Measurements from ENCODE around the gene DSG3.
"Not testable (repeated sequence)": the region's sequence is repeated elsewhere in the genome, so short reads cannot be mapped to it uniquely, and the experiment has no call there.

Gene DSG3

DNA sequence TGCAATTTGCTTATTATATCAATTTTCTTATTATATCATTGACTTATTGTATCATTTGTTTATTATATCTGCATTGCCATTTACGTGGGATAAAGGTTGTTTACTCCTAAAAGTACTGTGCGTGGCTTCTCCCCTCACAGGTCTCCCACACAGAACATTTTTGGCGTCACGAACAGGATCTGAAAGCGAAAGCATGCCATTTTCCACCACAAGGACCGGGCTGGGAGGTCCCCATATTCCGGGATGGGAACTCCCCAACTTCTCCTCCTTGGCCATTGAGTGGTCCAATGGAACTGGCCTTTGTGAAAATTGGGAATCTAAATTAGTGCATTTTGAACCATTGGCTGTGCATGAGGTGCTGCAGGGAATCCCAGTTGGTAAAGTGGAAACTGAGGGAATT lies 45.6 kb downstream of the DSG3 start:
- no peak for DNase-seq

DNA sequence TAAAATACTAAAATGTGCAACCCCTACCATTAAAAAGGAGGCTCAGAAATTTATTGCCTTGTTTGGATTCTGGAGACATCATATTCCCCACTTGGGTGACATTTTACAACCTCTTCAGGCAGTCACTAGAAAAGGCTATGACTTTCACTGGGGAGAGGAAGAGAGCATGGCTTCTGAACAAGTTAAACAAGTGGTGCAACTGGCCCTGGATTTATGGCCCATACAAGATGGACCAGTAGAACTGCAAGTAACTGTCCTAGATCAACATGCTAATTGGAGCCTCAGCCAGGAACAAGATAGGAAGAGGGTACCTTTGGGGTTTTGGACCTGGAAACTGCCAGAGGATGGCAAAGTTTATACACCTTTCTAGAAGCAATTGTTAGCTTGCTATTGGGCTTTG lies 46.4 kb downstream of the DSG3 start:
- no peak for DNase-seq

DNA sequence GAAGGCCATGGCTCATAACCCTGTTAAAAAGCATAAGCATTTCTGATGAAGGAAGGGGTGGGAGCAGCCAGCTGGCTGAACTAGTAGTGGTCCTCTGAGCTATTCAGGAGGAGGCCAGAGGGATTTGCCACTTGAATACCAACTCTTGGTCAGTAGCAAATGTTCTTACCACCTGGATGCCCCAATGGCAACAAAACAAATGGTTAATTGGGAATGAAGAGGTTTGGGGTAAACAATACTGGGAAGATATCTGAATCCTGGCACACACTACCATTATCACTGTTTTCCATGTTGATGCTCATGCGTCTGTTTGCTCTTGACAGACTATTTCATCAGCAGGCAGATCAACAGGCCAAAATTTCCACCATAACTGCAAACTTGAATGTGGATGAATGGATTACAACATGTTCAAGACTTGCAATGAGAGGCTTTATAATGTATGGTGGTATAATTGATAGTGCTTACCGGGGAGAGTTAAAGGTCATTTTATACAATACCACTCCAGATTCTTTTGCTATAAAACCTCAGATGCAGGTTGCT lies 47.2 kb downstream of the DSG3 start:
- DNase-seq: not testable (repeated sequence)

DNA sequence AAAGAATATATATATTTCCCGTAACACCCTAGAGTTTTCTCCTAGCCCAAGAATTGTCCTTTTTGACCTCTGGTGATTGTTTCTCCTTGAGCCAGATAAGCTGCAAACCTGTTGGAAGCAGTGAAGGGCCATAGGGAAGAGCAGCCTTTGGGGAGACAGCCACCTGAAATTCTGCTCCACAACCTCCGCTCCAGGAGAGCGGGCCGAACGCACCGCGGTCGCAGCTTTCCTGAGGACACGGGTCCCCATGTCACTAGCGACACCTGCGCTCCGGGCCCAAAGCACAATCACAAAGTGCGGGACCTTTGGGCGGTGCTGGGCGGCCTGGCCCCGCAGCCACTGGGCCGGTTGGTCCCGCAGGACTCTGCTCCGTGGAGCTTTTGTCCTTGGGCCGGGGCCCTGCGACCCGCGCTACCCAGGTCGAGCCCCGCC lies 49.9 kb downstream of the DSG3 start:
- no peak for DNase-seq

DNA sequence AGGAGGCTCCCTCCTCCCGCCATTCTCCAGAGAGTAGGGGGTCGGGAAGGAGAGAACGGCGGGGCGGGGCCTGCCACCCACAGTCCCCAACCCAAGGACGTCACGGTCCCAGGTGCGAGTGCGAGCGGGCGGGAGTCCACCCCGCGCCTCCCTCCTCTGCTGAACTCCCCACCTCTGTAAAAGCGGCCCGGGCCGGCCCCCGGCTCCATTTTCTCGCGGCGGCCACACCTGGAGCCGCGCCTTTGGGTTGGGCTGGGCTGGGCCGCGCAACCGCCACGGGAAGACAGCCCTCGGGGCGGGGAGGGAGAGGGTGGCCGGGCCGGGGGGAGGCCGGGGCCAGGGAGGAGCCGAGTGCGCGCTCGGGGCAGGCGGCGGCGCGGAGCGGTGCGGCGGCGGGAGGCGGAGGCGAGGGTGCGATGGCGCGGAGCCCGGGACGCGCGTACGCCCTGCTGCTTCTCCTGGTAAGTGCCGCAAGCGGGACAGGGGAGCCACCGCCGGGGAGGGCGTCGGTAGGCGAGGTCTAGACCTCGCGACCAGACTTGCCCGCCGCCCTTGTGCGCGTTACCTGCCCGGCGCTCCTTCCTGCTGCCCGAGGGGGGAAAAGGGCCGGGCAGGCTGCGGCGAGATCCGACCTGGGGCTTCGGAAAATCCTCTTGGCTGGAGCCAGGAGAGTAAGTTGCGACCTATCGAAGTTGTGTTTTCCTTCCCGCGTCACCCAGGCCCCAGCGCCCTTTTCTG lies 50.5 kb downstream of the DSG3 start, which contains the start of gene DSG2:
DSG2 (plus strand) TSS at position 342 of the 738 bp plus-strand sequence; CDS start at position 417, 75 bp downstream.
- DNase-seq: no peak

DNA sequence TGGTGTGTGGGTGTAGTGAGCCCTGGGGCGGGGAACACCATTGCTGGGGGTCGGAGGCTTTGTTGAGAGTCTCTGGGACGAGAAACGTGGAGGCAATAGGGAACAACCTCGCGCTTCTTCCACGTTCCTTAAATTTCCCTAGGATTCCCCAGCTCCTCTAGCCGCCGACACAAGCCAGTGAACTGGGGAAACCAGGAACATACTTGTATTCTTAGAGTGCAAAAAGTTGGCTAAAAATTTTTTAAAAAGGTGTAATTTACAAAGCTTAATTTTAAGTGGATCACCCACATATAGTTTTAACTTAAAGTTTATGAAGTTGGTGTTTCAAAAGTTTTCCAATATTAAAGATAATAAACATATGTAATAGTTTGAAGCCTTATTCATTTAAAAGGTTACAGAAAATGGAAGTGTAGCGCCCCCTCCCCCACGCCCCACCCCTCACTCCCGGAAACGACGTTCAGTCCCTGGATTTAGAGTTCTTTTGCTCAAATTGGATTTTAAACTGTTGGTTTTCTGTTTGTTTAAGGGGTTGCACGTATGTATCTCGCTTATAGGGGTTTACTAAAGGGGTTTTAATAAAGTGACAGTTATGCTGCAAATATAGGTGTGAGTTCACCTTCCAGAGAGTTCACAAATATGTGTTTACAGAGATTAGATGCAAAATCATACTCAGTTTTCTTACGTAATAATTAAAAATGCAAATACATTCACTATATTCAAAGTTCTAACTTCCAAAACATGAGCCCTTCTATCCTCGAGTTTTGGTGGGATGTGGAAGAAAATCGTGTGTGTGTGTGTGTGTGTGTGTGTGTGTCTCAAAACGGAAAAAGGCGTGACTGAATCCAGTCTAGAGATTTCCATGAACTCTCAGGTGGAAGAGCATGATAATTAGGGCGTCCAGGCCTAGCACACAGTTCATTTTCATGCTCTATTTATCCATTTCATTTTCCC lies 51.3 kb downstream of the DSG3 start:
- DNase-seq: peak; percentile 5

DNA sequence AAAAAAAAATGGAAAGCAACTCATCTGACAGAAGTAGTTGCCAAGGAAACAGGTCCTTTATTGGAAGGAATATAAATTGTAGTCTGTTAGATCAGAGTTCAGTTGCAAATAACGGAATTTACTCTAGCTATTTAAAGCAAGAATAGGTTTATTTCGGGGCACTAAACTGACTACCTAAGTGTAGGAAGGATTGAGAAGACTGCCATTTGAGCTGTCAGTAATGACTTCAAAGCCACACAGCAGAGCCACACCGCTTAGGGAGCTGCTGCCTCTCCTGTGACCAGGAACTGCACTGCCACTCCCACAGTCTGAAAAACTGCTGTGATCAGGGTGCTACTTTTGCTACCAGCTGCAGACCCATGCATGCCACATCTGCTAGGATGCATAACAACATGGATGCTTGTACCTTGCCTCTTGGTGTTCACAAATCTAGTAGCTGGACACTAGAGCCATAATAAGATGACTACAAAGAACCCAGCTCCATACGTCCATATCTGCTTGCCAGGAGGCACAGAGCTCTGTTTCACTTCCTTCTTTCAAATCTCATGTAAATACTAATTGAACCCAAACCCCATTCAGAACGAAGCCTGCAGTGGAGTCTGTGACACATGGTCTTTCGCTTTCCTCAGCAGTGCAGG lies 52.6 kb downstream of the DSG3 start:
- DNase-seq: no peak

DNA sequence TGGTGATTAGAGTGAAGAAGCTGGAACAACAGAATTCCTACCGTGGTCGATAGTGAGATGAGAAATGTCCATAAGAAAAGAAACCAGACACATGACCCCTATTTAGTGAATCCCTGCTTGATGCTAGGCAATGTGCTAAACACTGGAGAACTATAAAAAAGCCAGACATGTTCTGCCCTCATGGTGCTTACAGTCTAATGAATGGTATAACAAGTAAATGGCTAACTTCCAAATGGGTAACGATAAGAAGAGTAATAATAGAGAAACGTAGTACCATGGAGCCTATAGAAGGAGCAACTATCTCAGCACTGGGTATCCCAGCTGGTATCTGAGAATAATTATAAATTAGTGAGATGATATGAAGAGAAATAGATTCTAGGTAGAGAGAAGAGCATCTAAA lies 55.5 kb downstream of the DSG3 start:
- no peak for DNase-seq

DNA sequence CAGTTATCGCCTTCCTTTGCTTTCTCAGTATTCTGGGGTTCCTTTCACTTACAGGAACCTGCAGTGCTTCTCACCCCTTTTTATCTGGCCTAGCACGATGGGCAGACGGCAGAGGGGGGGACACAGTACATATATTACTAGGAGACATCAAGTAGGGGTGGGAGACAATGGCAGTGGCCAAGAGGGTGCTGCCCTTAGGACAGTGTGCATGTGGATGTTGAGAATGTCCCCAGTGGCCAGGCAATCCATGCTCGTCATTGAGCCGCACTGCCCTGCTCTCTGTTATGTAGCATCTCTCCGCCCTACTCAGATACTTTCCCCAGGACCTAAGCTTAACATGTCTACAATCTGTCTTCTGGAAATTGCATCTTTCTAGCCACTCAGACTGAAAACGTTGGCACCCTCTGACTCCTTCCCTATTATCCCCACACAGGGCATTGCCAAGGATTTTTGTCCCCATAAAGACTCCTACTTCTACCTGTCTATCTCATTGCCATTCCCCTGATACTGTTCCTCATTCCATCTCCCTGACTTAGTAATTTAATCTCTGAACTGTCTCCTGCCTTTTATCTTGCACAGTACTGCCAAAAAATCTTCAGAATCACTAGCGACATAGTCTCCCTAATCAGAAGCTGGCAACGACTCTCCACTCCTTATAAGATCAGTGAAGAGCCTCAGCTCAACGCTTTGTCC lies 57.1 kb downstream of the DSG3 start:
- DNase-seq: no peak

DNA sequence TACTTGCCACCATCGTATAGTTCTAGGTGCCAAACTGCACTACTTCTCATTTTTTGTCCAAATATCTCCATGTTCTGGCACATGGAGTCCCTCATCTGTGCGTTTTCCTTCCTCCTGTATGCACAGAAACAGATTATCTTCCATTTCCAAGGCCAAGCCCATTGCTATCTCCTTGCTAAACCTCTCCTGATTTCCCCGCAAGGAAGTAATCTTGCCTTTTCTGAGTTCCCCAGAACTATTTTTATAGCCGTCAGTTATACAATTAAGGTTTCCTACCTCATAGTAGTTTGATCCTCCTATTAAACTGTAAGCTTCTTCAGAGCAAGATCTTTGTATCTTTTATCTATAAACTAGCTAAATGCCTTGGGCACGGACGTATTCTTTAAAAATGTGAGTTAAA lies 57.6 kb downstream of the DSG3 start:
- DNase-seq: no peak

DNA sequence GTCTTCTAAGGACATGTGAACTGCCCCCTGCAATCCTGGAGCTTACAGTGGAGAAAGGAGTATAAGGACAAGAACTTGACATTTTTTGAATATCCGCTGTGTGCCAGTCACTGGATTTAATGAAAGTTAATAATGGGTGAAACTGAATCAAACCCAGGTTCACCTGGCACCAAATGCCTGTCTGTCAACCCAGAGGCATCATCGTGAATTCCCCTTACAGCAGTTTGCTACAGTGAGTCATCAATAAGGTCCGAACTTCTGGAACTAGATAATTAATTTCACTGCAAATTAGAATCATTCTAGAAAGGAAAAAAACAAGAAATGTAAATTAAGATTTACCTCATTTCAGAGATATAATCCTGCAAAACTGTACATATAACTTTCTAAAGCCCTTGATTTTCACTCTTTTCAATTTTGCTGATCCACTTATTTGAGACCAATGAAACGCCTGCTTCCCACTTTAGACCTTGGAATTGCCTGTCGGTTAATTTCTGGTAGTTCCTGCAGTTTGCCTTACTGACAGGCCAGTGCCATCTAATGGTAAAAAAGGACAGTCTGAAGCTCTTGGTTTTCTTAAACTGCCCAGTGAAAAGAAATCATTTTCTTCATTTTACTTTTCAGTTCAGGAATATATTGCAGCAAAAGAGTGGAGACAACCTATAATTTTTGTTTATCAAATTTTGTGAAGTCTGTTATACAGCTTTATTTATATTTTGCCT lies 58.6 kb downstream of the DSG3 start:
- DNase-seq: no peak

DNA sequence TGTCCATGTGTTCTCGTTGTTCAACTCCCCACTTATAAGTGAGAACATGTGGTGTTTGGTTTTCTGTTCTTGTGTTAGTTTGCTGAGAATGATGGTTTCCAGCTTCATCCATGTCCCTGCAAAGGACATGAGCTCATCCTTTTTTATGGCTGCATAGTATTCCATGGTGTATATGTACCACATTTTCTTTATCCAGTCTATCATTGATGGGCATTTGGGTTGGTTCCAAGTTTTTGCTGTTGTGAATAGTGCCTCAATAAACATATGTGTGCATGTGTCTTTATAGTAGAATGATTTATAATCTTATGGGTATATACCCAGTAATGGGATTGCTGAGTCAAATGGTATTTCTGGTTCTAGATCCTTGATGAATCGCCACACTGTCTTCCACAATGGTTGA lies 59.6 kb downstream of the DSG3 start:
- not testable (repeated sequence) for DNase-seq

DNA sequence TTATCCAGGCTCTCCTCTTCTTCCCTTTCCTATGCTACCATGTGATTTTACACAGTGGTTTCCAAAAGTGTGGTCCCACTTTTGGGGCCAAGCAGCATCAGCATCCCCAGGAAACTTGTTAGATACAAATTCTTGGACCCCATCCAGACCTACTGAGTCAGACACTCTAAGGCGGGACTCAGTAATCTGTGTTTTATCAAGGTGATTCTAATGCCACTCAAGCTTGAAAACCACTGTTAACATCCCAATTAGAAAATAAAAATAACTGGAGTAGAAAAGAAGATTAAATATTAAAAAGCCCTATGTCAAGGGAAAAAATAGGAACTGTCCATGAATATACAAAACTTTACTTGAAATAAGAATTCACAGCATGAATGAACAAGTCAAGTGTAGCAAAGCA lies 61.2 kb downstream of the DSG3 start:
- DNase-seq: no peak

DNA sequence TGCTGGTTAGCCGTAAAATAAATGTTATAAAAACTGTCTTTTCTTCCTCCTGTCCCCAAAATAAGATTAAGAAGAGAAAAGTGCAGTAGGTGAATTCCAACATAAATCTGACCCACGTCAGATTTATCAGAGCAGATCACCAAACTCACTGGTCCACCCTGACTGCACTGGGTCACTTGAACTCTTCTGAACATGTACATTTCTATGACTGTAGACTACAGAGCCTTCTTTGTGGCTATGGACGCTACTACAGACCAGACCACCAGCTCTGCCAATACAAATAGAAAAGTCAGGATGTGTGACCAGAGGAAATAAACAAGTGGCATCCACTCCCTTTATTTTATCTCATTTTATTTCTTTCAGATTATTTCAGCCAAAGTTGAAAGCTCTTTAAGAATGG lies 62.0 kb downstream of the DSG3 start:
- no peak for DNase-seq

DNA sequence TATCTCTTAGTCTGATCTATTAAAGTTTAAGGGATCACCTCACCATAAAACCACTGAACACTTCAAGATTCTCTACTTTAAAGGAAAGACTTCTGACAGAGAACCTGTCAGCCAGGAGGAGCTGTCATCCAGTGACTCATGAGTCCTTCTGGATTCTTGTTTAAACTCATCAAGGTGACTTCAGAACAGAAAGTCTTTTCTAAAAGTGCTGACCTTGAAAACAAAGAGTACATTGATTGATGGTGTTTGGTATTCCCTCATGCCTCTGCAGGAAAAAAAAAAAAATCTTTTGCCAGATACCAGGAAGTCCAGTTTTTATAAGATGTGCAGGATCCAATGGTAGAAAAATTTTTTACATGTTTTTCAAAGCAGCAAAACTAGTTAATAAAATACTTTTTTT lies 62.8 kb downstream of the DSG3 start:
- no peak for DNase-seq

DNA sequence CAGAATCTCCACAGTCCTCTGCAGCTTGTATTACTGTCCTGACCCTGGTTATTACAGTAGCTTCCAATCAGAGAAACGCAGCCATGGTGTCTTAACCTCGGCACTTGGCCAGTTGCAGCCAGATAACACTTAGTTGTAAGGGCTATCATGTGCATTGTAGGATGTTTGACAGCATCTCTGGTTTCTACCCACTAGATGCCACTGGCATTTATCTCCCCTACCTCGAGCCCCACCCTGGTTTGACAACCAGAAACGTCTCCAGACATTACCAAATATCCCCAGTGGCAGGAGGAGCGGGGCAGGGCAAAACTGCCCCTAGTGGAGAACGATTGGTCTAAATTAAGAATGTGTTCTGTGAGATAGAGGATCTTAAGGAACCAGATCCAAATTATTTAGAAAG lies 63.6 kb downstream of the DSG3 start:
- no peak for DNase-seq

DNA sequence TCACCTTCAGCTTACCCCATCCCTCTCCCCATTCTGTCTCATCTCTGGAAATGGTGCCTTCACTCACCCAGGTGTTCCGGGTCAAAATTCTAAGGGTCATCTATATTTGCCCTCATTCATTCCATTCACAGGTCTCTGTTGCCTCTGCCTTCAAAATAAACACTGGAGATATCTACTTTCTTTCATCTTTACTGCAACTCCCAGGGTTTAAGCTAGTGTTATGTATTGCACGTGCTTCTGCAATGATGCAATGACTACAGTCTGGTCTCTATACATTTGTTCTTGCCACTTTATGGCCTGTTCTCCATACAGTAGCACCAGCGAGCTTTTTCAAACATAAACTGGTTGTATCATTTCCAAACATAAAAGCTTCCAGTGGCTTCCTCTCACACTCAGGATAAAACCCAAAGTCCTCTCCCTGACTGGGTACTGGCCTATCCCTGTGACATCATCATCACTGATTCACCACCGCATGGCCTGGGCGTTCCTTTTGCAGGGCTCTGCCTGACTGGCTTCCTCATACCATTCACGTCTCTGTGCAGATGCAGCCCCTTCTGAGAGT lies 64.7 kb downstream of the DSG3 start:
- no peak for DNase-seq

DNA sequence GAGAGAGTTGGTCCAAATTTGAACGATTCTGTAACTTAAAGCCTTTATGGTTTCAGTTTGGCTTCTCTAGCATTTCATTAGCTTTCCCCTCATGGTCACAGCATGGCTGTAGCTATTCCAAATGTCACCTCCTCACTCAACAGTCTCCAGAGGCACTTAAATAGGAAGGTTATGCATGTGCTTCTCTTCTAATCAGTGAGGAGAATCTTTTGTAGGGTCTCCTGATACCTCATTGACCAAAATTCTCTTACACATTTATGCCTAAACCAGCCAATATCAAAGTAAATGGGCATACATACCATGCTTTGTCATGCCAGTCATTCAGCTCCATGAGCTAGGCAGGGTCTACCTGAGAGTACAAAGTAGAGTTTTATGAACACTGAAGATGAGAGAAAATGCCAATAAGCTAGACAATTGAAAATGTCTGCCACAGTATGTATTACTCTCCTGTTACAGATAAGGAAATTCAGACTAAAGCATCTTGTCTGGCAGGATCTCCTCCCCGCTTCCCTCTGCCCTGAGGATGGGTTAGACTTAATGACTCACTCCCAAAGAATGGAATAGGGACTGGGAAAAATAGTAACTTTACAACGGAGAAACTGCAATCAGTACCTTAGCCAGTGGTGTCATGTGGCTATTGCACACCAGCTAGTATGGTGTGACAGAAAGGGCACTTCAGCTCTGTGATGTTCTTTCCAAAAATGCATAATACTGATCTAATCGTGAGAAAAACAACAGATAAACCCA lies 65.8 kb downstream of the DSG3 start:
- DNase-seq: no peak

DNA sequence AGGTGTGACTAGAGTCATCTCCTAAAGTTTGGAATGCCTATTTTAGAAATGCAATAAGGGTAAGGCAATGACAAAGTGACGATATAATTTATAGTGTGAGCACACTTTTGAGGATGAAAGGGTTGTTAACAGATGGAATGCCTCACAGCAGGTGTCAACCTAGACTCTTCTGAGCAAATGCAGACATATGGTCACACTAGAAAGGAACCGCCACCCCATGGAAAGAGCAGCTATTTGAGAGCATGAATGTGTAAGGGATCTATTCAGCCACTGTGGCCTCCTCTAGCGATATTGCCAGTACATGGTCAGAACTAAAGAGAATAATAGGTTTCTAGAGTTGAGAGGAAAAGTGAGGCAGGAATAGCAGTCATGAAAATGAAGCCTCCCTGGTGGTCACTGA lies 68.9 kb downstream of the DSG3 start:
- DNase-seq: no peak

DNA sequence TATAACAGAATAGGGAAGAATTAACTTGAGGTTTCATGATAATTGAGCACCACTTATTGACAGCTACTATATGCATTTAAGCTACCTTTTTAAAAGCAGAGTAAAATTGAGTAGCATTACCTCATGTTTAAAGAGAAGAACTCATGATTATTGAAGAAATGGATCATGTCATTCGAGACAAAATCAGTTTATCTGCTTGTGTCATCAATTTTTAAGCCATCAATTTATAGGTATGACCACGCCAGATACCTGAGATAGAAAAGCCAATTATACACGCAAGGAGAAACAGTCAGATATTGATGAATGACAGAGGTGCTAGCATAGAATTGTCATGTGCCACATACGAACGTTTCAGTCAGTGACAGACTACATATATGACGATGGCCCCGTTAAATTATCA lies 78.8 kb downstream of the DSG3 start:
- no peak for DNase-seq

Data from KG1 (cell line).